GM12801 (cell line): ENCODE measurements around the gene PTH2.

Source experiments
- TF ChIP-seq, protein P1 (sequence below): IDR thresholded peaks from one replicate; pipeline ENCODE4 v1.5.1; 2011; ENCODE audit warnings: control low read depth; ENCODE audit not compliant: insufficient read length; ENCODE audit errors: extremely low read depth

Gene PTH2

DNA sequence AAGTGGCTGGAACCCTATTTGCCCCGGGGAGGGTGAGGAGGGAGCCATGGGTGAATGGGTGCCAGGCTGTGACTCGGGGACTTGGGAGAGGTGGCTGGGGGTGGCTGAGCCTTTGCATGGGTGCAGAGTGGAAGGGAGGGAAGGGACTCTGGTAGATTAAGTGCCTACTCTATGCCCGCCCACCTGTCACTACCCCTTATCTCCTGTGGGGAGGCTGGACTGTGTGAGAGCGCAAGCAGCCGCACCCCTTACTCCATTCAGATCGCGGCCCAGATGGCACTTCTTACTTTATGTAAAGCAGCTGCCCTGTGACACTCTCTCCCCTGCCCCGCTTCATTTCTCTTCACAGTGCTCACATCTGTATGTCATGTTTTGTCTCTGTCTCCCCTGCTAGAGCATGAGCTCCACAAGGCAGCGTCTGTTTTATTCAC is 32.3 kb downstream of the PTH2 start:
- TF ChIP-seq, protein P1, sequence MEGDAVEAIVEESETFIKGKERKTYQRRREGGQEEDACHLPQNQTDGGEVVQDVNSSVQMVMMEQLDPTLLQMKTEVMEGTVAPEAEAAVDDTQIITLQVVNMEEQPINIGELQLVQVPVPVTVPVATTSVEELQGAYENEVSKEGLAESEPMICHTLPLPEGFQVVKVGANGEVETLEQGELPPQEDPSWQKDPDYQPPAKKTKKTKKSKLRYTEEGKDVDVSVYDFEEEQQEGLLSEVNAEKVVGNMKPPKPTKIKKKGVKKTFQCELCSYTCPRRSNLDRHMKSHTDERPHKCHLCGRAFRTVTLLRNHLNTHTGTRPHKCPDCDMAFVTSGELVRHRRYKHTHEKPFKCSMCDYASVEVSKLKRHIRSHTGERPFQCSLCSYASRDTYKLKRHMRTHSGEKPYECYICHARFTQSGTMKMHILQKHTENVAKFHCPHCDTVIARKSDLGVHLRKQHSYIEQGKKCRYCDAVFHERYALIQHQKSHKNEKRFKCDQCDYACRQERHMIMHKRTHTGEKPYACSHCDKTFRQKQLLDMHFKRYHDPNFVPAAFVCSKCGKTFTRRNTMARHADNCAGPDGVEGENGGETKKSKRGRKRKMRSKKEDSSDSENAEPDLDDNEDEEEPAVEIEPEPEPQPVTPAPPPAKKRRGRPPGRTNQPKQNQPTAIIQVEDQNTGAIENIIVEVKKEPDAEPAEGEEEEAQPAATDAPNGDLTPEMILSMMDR, result no peak

DNA sequence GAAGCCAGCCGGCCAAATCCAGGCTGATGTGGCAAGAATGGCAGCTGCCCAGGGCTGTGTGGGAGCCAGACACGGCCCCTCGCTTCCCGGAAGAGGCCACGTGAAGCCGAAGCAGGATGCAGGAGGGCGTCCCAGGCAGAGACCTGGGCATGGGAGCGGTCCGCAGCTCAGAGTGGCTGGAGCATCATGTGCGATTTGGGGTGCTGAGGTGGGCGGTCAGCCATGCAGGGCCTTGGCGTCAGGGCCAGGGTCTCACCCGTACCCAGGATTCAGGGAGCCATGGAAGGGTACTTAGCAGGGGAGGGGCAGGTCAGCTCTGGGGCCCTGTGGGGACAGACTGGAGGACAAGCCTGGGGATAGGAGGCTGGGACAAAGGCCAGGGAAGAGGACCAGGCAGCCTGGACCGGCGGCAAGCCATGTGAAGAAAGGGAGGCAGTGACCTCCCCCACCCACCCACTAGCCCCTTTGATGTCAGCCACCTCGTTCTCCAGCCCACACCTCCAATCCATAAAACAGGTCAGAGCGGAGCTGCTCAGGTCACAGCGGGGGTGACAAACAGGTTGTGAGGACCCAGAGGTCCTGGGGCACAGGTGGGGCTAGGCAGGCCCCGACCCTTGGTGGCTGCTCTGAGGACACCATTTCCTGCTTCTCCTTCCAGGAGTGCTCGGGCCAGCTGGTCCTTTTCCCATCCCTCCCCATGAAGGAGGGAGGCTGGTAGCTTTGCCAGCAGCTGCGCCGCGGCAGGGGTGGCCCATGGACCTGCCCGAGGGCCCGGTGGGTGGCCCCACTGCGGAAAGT is 32.9 kb downstream of the PTH2 start:
- TF ChIP-seq, protein P1, result no peak

- TF ChIP-seq, protein P1, result no peak
Observed at GRCh38 chr19:49389406-49389805, 33.8 kb downstream of the PTH2 start.

DNA sequence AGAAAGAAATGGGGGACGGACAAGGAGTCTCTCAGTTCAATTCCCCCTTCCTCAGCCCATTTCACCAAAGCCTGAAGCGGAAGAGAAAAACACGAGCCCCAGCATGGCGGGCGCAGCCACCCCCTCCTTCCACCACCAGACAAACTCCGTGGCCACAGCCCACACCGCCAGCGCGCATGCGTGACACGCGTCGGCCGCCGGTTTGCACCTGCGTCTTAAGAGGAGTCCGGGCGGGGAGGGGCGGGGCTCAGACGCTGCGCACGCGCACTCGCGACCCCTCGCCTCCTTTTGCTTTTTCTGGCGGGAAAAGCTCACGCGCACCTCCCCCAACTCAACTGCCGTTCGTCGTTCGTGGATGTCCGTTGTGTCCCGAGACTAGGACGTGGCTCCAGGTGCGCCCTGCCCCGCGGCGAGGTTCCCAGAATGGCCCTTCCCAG is 35.3 kb downstream of the PTH2 start, which contains the start of gene KASH5:
Gene KASH5, plus strand, starts transcription at position 314 of the 437 bp plus-strand sequence. CDS start 2,635 bp downstream, outside the sequence.
- TF ChIP-seq, protein P1, result no peak

GRCh38 chr19:49383599-49383998 is 39.6 kb downstream of the PTH2 start:
- TF ChIP-seq, protein P1, result no peak

DNA sequence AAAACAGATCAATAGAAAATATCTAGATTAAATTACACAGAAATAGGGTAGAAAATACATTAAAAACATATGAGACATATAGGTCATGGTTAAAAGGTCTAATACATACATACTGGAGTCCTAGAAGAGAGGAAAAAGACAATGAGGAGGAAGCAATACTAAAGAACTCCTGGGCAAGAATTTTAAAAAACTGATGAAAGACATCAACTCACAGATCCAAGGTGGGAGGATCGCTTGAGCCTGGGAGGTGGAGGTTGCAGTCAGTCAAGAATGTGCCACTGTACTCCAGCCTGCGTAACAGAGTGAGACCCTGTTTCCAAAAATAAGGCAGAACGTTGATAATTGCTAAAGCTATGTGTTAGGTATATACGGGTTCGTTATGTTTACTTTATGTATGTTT is 40.6 kb downstream of the PTH2 start:
- TF ChIP-seq, protein P1, result no peak

DNA sequence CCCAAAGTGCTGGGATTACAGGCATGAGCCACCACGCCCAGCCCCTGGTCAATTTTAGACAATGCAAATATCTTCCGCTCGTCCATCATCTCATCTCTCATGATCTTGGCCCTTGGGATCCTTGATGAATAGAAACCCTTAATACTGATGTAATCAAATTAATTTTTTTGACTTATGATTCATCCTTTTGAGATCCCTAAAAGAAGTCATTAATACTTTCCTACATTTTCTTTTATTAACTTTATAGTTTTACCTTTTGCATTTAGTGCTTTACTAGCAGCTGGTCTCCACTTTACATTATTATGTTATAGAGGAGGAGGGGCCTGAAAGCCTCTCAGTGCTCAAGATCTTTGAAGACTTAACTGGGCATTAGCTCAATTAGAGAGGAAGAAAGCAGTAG is 42.9 kb downstream of the PTH2 start:
- TF ChIP-seq, protein P1, result no peak
